Subcutaneous adipose tissue (tissue), 4 donors: ENCODE measurements around the gene RXFP4. TPM values are rescaled to one million over a fixed set of nuclear protein-coding genes. Genes with fewer than 3 reads are reported as not detected.

Experiments used
- CTCF ChIP-seq: fragments of 450-650 bp; IDR thresholded peaks from one replicate; pipeline ENCODE4 v1.5.1; 2016; ENCODE audit warnings: low read depth, mild to moderate bottlenecking, control low read depth, antibody characterized with exemption, moderate library complexity
- total RNA-seq, 4 donors: library from RNA; depleted of rRNA; stranded (reverse); fragments of >200 nt; gene quantifications; one replicate each; pipeline ENCODE4 v1.1.0, GENCODE V29; 2016

RXFP4 gene
- total RNA-seq, 4 donors from 2014 or later = not detected

DNA sequence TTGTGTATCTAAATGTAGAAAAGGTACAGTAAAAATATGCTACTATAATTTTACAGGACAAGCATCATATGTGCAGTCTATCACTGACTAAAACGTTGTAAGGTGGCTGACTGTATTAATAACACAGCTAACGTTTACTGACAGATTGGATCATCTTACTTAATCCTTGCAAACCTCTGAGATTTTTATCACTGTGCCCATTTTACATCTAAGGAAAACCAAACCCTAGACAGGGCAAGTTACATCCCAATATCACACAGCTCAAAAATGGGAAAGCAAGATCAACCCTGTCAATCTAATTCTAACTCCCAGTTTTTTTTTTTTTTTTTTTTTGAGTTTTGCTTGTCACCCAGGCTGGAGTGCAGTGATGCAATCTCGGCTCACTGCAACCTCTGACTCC, 22.8 kb upstream of the RXFP4 start:
- no peak for TF ChIP-seq CTCF

DNA sequence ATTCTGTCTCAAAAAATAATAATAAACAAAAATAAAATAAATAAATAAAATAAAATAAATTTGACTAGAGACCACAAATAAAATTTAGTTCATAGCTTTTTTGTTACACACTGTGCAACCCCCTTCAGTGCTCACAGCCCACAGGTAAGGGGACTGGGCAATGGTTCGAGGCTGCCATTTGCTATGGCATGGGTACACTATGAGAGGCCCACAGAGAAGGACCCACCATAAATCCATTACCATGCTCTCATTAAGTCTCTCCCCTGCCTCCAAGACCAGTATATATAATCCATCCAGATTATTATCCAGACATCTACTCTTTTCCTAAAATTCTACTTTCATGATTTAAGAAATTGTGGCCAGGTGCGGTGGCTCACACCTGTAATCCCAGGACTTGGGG, 21.6 kb upstream of the RXFP4 start:
- TF ChIP-seq CTCF = no peak

- no peak for TF ChIP-seq CTCF
Measured at GRCh38 chr1:155920717-155921116, 20.7 kb upstream of the RXFP4 start.

- TF ChIP-seq CTCF = no peak
Measured at GRCh38 chr1:155925506-155925905, 15.9 kb upstream of the RXFP4 start.

DNA sequence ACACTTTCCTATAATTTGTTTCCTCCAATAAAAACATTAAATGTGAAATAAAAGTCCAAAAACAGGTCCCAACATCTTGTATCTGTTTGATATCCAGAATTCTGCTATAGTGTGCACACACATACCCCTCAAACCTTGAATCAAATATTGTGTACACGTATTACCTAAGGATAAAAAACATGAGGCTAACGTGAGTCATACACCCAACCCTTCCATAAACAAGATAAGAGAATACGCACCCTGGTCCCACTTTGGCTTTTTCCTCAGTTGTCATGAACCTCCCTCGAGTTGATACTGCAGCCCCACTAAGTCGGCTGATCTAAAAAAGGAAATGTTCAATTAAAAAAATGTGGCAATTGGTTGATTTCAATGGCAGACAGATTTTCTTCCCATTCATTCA, 12.4 kb upstream of the RXFP4 start:
- no peak for TF ChIP-seq CTCF

DNA sequence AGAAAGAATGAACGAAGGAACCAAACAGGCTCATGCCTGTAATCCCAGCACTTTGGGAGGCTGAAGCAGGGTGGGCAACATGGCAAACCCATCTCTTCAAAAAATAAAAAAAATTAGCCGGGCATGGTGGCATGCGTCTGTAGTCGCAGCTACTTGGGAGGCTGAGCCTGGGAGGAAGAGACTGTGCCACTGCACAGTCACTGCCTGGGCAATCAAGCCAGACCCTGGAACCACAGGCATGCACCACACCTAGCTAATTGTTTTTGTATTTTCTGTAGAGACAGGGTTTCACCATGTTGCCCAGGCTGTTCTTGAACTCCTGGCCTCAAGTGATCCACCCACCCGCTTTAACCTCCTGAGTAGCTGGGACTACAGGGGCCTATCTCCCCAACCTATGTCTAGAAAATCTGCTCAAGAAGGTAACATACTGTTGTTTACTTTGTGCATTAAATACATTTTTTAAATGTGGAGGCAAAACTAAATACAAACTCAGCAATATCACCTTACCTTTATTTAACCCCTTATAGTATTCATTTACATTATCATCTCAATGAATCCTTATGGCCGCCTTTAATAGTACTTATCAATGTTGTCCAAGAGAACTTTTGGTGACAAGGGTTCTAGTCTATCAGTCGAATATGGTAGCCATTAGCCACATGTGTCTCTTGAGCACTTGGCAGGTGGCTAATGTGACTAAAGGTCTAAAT, 10.0 kb upstream of the RXFP4 start:
- TF ChIP-seq CTCF = no peak

DNA sequence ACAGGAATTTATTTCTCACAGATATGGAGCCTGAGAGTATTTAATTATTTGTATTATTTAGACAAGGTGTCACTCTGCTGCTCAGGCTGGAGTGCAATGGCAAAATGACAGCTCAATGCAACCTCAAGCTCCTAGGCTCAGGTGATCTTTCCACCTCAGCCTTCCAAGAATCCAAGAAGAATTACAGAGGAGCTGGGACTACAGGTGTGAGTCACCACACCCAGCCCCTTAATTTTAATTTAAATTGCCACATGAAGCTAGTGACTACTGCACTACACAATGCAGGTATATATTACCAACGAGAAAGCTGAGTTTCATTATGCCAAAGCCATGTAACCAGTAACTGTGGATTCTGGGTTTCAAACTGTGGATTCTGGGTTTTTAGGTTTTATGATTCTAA, 9.4 kb upstream of the RXFP4 start:
- TF ChIP-seq CTCF = no peak
